Spleen (tissue), 7 donors: ENCODE results near the gene CCNQ.

Experiments used
- POLR2A ChIP-seq, 3 donors: fragments of 450-650 bp; IDR thresholded peaks; one replicate each; pipeline ENCODE4 v1.5.1; 2017; ENCODE audit warnings: antibody characterized with exemption in 3 of 3, mild to moderate bottlenecking in 1 of 3
- POLR2AphosphoS5 ChIP-seq, 3 donors: sonication (generic); formaldehyde crosslinking; IDR thresholded peaks; one replicate each; pipeline ENCODE4 v1.5.1; 2017; ENCODE audit warnings: antibody characterized with exemption in 3 of 3
- TF ChIP-seq, protein P1 (sequence below), 11 experiments: fragments of 200-600 bp in 7 of 11; fragments of 450-650 bp in 4 of 11; sonication (generic) in 4 of 11; IDR thresholded peaks in 8 of 11; conservative IDR thresholded peaks in 3 of 11; 1 replicate in 7 of 11; 2 replicates in 4 of 11; pipeline versions ENCODE4 v1.4.0 to v1.8.0; 2016 to 2021; ENCODE audit warnings: antibody characterized with exemption in 11 of 11, inconsistent platforms in 4 of 11, mild to moderate bottlenecking in 1 of 11
- donor health status: DM: no; HTN: no; CAD: no; lungs with moderate emphysema.
- donor health status: DM: no; HTN: no; CAD: no.
- donor health status: DM: no; HTN: no; CAD: no.

DNA sequence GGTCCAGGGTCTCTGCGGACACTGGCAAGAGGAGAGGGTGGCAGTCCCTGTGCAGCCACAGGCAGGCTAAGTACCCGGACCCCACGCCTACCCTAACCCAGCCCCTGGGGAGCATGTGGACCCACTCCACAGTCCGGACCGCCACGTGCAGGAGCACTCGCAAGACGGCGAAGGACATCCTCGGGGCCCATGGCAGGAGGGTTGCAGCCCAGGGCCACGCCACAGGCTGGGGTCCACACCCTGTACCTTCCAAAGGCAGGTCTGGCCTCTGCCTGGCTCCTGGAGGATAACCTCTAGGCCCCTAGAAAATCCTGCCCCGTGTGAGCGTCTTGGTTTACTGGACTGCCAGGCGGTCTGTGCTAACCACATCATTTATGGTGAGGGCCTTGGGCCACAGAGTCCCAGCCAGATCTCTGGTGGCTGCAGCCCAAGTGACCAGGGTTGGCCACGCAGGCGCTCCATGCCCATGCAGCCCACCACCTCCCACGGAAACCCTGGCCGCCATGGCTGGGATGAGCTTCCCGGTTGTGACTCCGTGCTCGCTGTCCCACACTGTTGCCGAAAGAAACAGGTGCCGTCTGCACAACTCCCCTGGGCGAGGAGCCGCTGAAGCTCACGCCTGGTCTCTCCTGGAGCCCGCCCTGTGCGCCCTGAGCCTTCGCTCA, 10.0 kb downstream of the CCNQ start:
- TF ChIP-seq, protein P1, sequence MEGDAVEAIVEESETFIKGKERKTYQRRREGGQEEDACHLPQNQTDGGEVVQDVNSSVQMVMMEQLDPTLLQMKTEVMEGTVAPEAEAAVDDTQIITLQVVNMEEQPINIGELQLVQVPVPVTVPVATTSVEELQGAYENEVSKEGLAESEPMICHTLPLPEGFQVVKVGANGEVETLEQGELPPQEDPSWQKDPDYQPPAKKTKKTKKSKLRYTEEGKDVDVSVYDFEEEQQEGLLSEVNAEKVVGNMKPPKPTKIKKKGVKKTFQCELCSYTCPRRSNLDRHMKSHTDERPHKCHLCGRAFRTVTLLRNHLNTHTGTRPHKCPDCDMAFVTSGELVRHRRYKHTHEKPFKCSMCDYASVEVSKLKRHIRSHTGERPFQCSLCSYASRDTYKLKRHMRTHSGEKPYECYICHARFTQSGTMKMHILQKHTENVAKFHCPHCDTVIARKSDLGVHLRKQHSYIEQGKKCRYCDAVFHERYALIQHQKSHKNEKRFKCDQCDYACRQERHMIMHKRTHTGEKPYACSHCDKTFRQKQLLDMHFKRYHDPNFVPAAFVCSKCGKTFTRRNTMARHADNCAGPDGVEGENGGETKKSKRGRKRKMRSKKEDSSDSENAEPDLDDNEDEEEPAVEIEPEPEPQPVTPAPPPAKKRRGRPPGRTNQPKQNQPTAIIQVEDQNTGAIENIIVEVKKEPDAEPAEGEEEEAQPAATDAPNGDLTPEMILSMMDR (IDR thresholded peaks at IDR 0.05 in 8 of 11, conservative IDR thresholded peaks at IDR 0.05 in 3 of 11): no peak
- TF ChIP-seq POLR2AphosphoS5 (IDR thresholded peaks at IDR 0.05) (no peak), POLR2A (IDR thresholded peaks at IDR 0.05) (no peak)
